H9 (cell line): Measurements from ENCODE around the gene GRM1. TPM values are rescaled to one million over a fixed set of nuclear protein-coding genes. Genes with fewer than 3 reads are reported as not detected.

Experiments
- DNase-seq: peaks from one replicate; pipeline ENCODE4 v3.0.0-alpha.2; 2017
- H2AFZ ChIP-seq: one replicate; pipeline ENCODE4 v1.6.1; 2013; ENCODE audit warnings: mild to moderate bottlenecking, low read length, control low read depth, moderate library complexity
- H2AK5ac ChIP-seq: 2 replicates; pipeline ENCODE4 v1.6.1; 2013; ENCODE audit warnings: low read length, control low read depth, mixed read lengths; ENCODE audit not compliant: insufficient read length
- H2BK120ac ChIP-seq: one replicate; pipeline ENCODE4 v1.6.1; 2013; ENCODE audit warnings: low read depth, mild to moderate bottlenecking, low read length, control low read depth, inconsistent platforms; ENCODE audit not compliant: poor library complexity, severe bottlenecking
- H2BK12ac ChIP-seq: 2 replicates; pipeline ENCODE4 v1.6.1; 2013; ENCODE audit warnings: low read length, control low read depth, mixed read lengths, low read depth; ENCODE audit not compliant: insufficient read length
- H2BK15ac ChIP-seq: 2 replicates; pipeline ENCODE4 v1.6.1; 2013; ENCODE audit warnings: low read depth, low read length, control low read depth
- H2BK20ac ChIP-seq: one replicate; pipeline ENCODE4 v1.6.1; 2013; ENCODE audit warnings: low read depth, mild to moderate bottlenecking, low read length, control low read depth, inconsistent platforms; ENCODE audit not compliant: poor library complexity, severe bottlenecking
- H2BK5ac ChIP-seq: 2 replicates; pipeline ENCODE4 v1.6.1; 2013; ENCODE audit warnings: low read length, control low read depth, mixed read lengths; ENCODE audit not compliant: insufficient read length
- H3K14ac ChIP-seq: 2 replicates; pipeline ENCODE4 v1.6.1; 2013; ENCODE audit warnings: low read length, control low read depth; ENCODE audit not compliant: insufficient read depth
- H3K18ac ChIP-seq: 2 replicates; pipeline ENCODE4 v1.6.1; 2013; ENCODE audit warnings: low read depth, mild to moderate bottlenecking, mixed read lengths, low read length, control low read depth; ENCODE audit not compliant: insufficient read length
- H3K23ac ChIP-seq: 2 replicates; pipeline ENCODE4 v1.6.1; 2013; ENCODE audit warnings: low read length, control low read depth, mixed read lengths, low read depth; ENCODE audit not compliant: insufficient read length
- H3K23me2 ChIP-seq: 2 replicates; pipeline ENCODE4 v1.6.1; 2013; ENCODE audit warnings: low read depth, mild to moderate bottlenecking, mixed read lengths, low read length, control low read depth; ENCODE audit not compliant: insufficient read length, poor library complexity, severe bottlenecking
- H3K27ac ChIP-seq: 2 replicates; pipeline ENCODE4 v1.5.1; 2013; ENCODE audit warnings: low read length, control low read depth, mixed read lengths, low read depth; ENCODE audit not compliant: insufficient read length
- H3K27me3 ChIP-seq: 2 replicates; pipeline ENCODE4 v1.6.1; 2013; ENCODE audit warnings: low read length, control low read depth, inconsistent platforms; ENCODE audit not compliant: insufficient read depth
- H3K4ac ChIP-seq: 2 replicates; pipeline ENCODE4 v1.6.1; 2013; ENCODE audit warnings: low read depth, mild to moderate bottlenecking, control low read depth, inconsistent platforms, low read length, moderate library complexity
- H3K4me1 ChIP-seq: 2 replicates; pipeline ENCODE4 v1.6.1; 2013; ENCODE audit warnings: low read length, control low read depth, inconsistent platforms; ENCODE audit not compliant: insufficient read depth
- H3K4me2 ChIP-seq: 2 replicates; pipeline ENCODE4 v1.6.1; 2013; ENCODE audit warnings: low read length, control low read depth, mixed read lengths; ENCODE audit not compliant: insufficient read length, insufficient read depth
- H3K56ac ChIP-seq: 2 replicates; pipeline ENCODE4 v1.6.1; 2013; ENCODE audit warnings: low read depth, mild to moderate bottlenecking, mixed read lengths, low read length, control low read depth; ENCODE audit not compliant: insufficient read length
- H3K79me1 ChIP-seq: 2 replicates; pipeline ENCODE4 v1.6.1; 2013; ENCODE audit warnings: low read depth, mild to moderate bottlenecking, moderate library complexity, low read length, control low read depth, inconsistent platforms; ENCODE audit not compliant: insufficient read depth, poor library complexity, severe bottlenecking
- H3K79me2 ChIP-seq: 2 replicates; pipeline ENCODE4 v1.6.1; 2013; ENCODE audit warnings: low read length, control low read depth, inconsistent platforms; ENCODE audit not compliant: insufficient read depth
- H3K9ac ChIP-seq: 2 replicates; pipeline ENCODE4 v1.6.1; 2013; ENCODE audit warnings: low read length, control low read depth, mixed read lengths; ENCODE audit not compliant: insufficient read length; ENCODE audit errors: extremely low read depth
- H3K9me3 ChIP-seq: one replicate; pipeline ENCODE4 v1.6.1; 2013; ENCODE audit warnings: low read depth, low read length, inconsistent platforms; ENCODE audit not compliant: control insufficient read depth
- H3T11ph ChIP-seq: one replicate; pipeline ENCODE4 v1.6.1; 2013; ENCODE audit warnings: mild to moderate bottlenecking, low read length, control low read depth, inconsistent platforms
- H4K20me1 ChIP-seq: one replicate; pipeline ENCODE4 v1.6.1; 2013; ENCODE audit not compliant: control insufficient read depth, insufficient read length, insufficient read depth
- H4K5ac ChIP-seq: 2 replicates; pipeline ENCODE4 v1.6.1; 2013; ENCODE audit warnings: low read depth, mild to moderate bottlenecking, mixed read lengths, low read length, control low read depth; ENCODE audit not compliant: insufficient read length
- H4K8ac ChIP-seq: replicated peaks from 2 replicates; pipeline ENCODE4 v1.6.1; 2013; ENCODE audit warnings: low read length, control low read depth, mixed read lengths, low read depth; ENCODE audit not compliant: insufficient read length
- H4K91ac ChIP-seq: 2 replicates; pipeline ENCODE4 v1.6.1; 2013; ENCODE audit warnings: low read depth, mild to moderate bottlenecking, moderate library complexity, mixed read lengths, low read length, control low read depth; ENCODE audit not compliant: insufficient read length
- H3K27ac Mint-ChIP-seq, 3 experiments: 2 replicates in 2 of 3; 3 replicates in 1 of 3; pipeline ENCODE4 v1.8.0; 2020 to 2021; ENCODE audit warnings: mixed read lengths in 3 of 3, mild to moderate bottlenecking in 1 of 3, moderate library complexity in 1 of 3
- H3K27me3 Mint-ChIP-seq: 2 replicates; pipeline ENCODE4 v1.8.0; 2021; ENCODE audit warnings: low read depth, mild to moderate bottlenecking, moderate library complexity, mixed read lengths
- H3K36me3 Mint-ChIP-seq, 3 experiments: 2 replicates in 2 of 3; 3 replicates in 1 of 3; pipeline ENCODE4 v1.8.0; 2020 to 2021; ENCODE audit warnings: low read depth in 3 of 3, mixed read lengths in 3 of 3; ENCODE audit not compliant: insufficient read depth in 1 of 3
- H3K4me1 Mint-ChIP-seq, 2 experiments: 2 replicates each; pipeline ENCODE4 v1.8.0; 2020; ENCODE audit warnings: mixed read lengths in 2 of 2
- H3K4me3 Mint-ChIP-seq, 2 experiments: 2 replicates in 1 of 2; 3 replicates in 1 of 2; pipeline ENCODE4 v1.8.0; 2020 to 2021; ENCODE audit warnings: mild to moderate bottlenecking in 2 of 2, mixed read lengths in 2 of 2, moderate library complexity in 1 of 2
- H3K9me3 Mint-ChIP-seq, 2 experiments: 2 replicates in 1 of 2; 3 replicates in 1 of 2; pipeline ENCODE4 v1.8.0; 2020; ENCODE audit warnings: mild to moderate bottlenecking in 2 of 2, mixed read lengths in 2 of 2, moderate library complexity in 1 of 2
- CTCF ChIP-seq: fragments of 200-600 bp; sonication (generic); conservative IDR thresholded peaks from 3 replicates; pipeline ENCODE4 v1.8.0; 2021; ENCODE audit warnings: antibody characterized with exemption, mild to moderate bottlenecking
- WGBS: extraction: QIAGEN DNeasy Blood & Tissue Kit; methylation state at CpG from one replicate; pipeline ENCODE4 v1.1.7; 2013; ENCODE audit warnings: missing lambda C conversion rate, low lambda C conversion rate, mixed read lengths; ENCODE audit not compliant: insufficient read length; ENCODE audit errors: extremely low coverage; 5-methylcytosine and 5-hydroxymethylcytosine counted together
- total RNA-seq: library from RNA; stranded (reverse); gene quantifications from 2 replicates; pipeline ENCODE4 v1.2.1, GENCODE V29; 2021

GRM1 gene
- total RNA-seq, 1 experiment from 2014 or later: 0.39 TPM

- no peak for DNase-seq
- Histone ChIP-seq H2BK15ac (no peak overlapping the region), H3K9me3 (no peaks in the 10 kb centered on the region), H3K79me2 (no peaks in the 10 kb centered on the region), H2BK20ac (no peak overlapping the region), H3K18ac (no peak overlapping the region), H2AFZ (no peak overlapping the region), H2BK12ac (no peak overlapping the region), H2AK5ac (no peak overlapping the region), H3K56ac (no peak overlapping the region), H3K27ac (no peak overlapping the region), H3K4me1 (no peaks in the 10 kb centered on the region), H3K4me2 (no peak overlapping the region), H3K4ac (no peak overlapping the region), H4K20me1 (no peaks in the 10 kb centered on the region), H3K27me3 (no peaks in the 10 kb centered on the region), H3K23me2 (no peaks in the 10 kb centered on the region), H4K5ac (no peak overlapping the region), H3T11ph (no peak overlapping the region), H3K9ac (no peak overlapping the region), H3K14ac (no peak overlapping the region), H4K8ac (no peak overlapping the region), H3K23ac (no peak overlapping the region), H2BK120ac (no peak overlapping the region), H4K91ac (no peak overlapping the region), H3K79me1 (no peaks in the 10 kb centered on the region), H2BK5ac (no peak overlapping the region)
- WGBS: no CpG with 5 or more reads among the region's 5 CpGs
- no peak for TF ChIP-seq CTCF
- H3K9me3 Mint-ChIP-seq: no peaks in the 10 kb centered on the region
- H3K27ac Mint-ChIP-seq: no peak overlapping the region
- H3K4me1 Mint-ChIP-seq: no peaks in the 10 kb centered on the region
- H3K36me3 Mint-ChIP-seq: no peaks in the 10 kb centered on the region
- no peaks in the 10 kb centered on the region for H3K27me3 Mint-ChIP-seq
- no peak overlapping the region for H3K4me3 Mint-ChIP-seq
Observed at GRCh38 chr6:146289816-146290588, 261.1 kb downstream of the GRM1 start.
